ENCODE results near the gene CIDEA.

The CIDEA gene

DNA sequence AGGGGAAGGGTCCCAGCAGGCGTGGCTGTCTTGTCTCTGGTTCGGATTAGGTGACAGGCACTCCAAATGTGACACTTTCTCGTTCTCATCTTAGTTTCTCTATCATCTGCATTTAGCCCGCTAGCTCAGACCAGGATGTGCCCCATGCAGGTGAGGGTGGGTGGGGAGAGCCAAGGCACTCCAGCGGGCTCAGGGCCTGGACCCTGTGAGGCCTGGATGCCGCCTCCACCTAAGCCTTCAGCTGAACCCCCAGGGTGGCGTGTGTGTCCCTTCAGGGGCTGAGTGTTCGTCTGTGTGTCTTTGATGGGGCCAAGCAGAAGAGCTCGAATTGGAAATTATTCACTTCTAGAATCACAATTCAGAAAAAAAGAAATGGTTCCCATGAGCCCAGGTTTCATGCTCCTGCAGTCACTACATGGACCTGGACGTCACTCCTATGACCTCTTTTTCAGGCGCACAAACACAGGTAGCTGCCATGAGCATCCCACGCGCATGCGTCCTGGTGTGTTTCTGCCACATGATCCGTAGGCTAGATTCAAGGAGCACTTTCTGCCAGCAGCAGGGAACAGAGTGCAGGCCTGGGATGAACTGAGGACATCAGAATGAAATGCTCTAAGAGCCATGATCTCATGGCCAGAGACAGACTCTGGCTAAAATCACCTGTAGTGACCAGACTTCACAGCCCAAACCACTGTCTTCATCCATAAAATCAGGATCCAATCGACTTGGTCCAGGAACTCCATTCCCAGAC is 25.8 kb downstream of the CIDEA start:
- POLR2A ChIA-PET: no interaction called here
- CTCF ChIA-PET: interaction anchor here (1.3 to 5.4 kb wide), 3 partner anchors 8 to 171 kb away, joined by 3 to 35 read pairs (median 3); no protein-coding TSS in a partner anchor
- DNase-seq (ENCODE audit: extremely low spot score): no peak
- no peak for TF ChIP-seq CTCF (IDR thresholded peaks at IDR 0.05; ENCODE audit: control extremely low read depth, extremely low read depth, low read depth, missing control alignments)

DNA sequence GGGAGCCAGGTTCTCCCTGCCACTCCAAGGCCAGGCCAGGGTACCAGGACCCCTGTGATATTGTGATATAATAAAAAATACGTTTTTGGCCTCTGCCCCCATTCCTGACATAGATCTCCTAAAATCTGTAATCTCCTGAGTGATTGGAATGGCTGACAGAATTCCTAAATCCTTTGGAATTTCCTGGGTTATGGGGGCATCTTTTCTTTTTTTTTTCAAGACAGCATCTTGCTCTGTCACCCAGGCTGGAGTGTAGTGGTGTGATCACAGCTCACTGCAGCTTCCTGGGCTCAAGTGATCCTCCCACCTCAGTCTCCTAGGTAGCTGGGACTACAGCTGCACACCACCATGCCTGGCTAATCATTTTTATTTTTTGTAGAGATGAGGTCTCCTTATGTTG is 27.7 kb downstream of the CIDEA start:
- CTCF ChIA-PET: interaction anchor here (1.2 to 5.4 kb wide), 2 partner anchors 10 to 16 kb away, joined by 3 to 35 read pairs; no protein-coding TSS in a partner anchor
- POLR2A ChIA-PET: no interaction called here
- no peak for DNase-seq (ENCODE audit: extremely low spot score)
- no peak for TF ChIP-seq CTCF (IDR thresholded peaks at IDR 0.05; ENCODE audit: control extremely low read depth, extremely low read depth, low read depth, missing control alignments)

GRCh38 chr18:12282442-12283039 is 28.4 kb downstream of the CIDEA start:
- CTCF ChIA-PET: interaction anchor here (1.2 to 5.4 kb wide), 2 partner anchors 11 to 16 kb away, joined by 3 to 35 read pairs; no protein-coding TSS in a partner anchor
- POLR2A ChIA-PET: no interaction called here
- TF ChIP-seq CTCF (IDR thresholded peaks at IDR 0.05; ENCODE audit: control extremely low read depth, extremely low read depth, low read depth, missing control alignments): no peak
- no peak for DNase-seq (ENCODE audit: extremely low spot score)

GRCh38 chr18:12283256-12283655 is 29.1 kb downstream of the CIDEA start:
- TF ChIP-seq CTCF (IDR thresholded peaks at IDR 0.05; ENCODE audit: control extremely low read depth, extremely low read depth, low read depth, missing control alignments): no peak
- CTCF ChIA-PET: interaction anchor here (5.4 kb wide), 1 partner anchor 11 kb away, joined by 35 read pairs; no protein-coding TSS in a partner anchor
- DNase-seq (ENCODE audit: extremely low spot score): no peak
- POLR2A ChIA-PET: no interaction called here

- ChIA-PET POLR2A (no interaction called here), CTCF (interaction anchor here (1.0 to 5.4 kb wide), 2 partner anchors 12 to 47 kb away, joined by 3 to 35 read pairs; no protein-coding TSS in a partner anchor)
- DNase-seq (ENCODE audit: extremely low spot score): no peak
- no peak for TF ChIP-seq CTCF (IDR thresholded peaks at IDR 0.05; ENCODE audit: control extremely low read depth, extremely low read depth, low read depth, missing control alignments)
Observed at GRCh38 chr18:12283666-12284065, 29.5 kb downstream of the CIDEA start.

GRCh38 chr18:12287131-12287681 is 33.0 kb downstream of the CIDEA start:
- CTCF ChIA-PET: interaction anchor here (1.2 to 1.7 kb wide), 3 partner anchors 15 to 51 kb away, joined by 3 to 5 read pairs (median 3); no protein-coding TSS in a partner anchor
- POLR2A ChIA-PET: interaction anchor here (0.5 kb wide), 1 partner anchor 88 kb away, joined by 4 read pairs; no protein-coding TSS in a partner anchor
- no peak for DNase-seq (ENCODE audit: extremely low spot score)
- TF ChIP-seq CTCF (IDR thresholded peaks at IDR 0.05; ENCODE audit: control extremely low read depth, extremely low read depth, low read depth, missing control alignments): no peak

Measured in GM10248 (cell line).